Measurements from ENCODE around the gene TBC1D5. TPM values are rescaled to one million over a fixed set of nuclear protein-coding genes. Genes with fewer than 3 reads are reported as not detected.
A peak's percentile ranks its signal among the peaks of the same experiment; 100 is the strongest.
"Not testable (repeated sequence)": the region's sequence is repeated elsewhere in the genome, so short reads cannot be mapped to it uniquely, and the experiment has no call there.

The TBC1D5 gene
- 63.0 TPM for polyA plus RNA-seq

GRCh38 chr3:17742102-17742879 lies at the start of gene TBC1D5:
Gene TBC1D5 (minus strand): TSS chr3:17742631. CDS start chr3:17508570, 234,061 bp downstream.
- H3K9me3 Mint-ChIP-seq, result no peaks in the 10 kb centered on the region
- H3K36me3 Mint-ChIP-seq, result peaks cover 1% of the 10 kb centered on the region
- peak within 1 kb of the TSS; percentile 92 to 99 (median 96) for H3K4me3 Mint-ChIP-seq
- peaks cover 41 to 44% (median 44%) of the 10 kb centered on the region in 3 donors for H3K4me1 Mint-ChIP-seq
- H3K27me3 Mint-ChIP-seq, result no peaks in the 10 kb centered on the region
- H3K27ac Mint-ChIP-seq, result peak within 1 kb of the TSS; percentile 93 to 99 (median 97)

- H3K9me3 Mint-ChIP-seq, result peaks cover 4 to 18% (median 17%) of the 10 kb centered on the region in 3 donors
Measured at GRCh38 chr3:17783426-17783825, 41.0 kb upstream of the TBC1D5 start.

GRCh38 chr3:17782751-17783150 lies 40.3 kb upstream of the TBC1D5 start:
- H3K4me1 Mint-ChIP-seq, result peaks cover 17 to 22% (median 20%) of the 10 kb centered on the region in 3 donors
- no peaks in the 10 kb centered on the region for H3K27me3 Mint-ChIP-seq
- H3K9me3 Mint-ChIP-seq, result peaks cover 4 to 18% (median 11%) of the 10 kb centered on the region in 3 donors
- H3K27ac Mint-ChIP-seq, result peak overlapping the region in 2 of 3 donors; percentile 32 to 64
- peak overlapping the region in 1 of 4 donors; percentile 61 for H3K4me3 Mint-ChIP-seq
- peaks cover 2% of the 10 kb centered on the region for H3K36me3 Mint-ChIP-seq

More at GRCh38 chr3:17783426-17783825, 41.0 kb upstream of the TBC1D5 start:
- Mint-ChIP-seq H3K27ac (no peak overlapping the region), H3K4me1 (peaks cover 17 to 22% (median 20%) of the 10 kb centered on the region in 3 donors), H3K36me3 (peaks cover 2% of the 10 kb centered on the region), H3K27me3 (no peaks in the 10 kb centered on the region), H3K4me3 (peak overlapping the region in 2 of 4 donors; percentile 23 to 65)

GRCh38 chr3:17780369-17780768 lies 37.9 kb upstream of the TBC1D5 start:
- Mint-ChIP-seq H3K4me1 (peaks cover 17 to 24% (median 20%) of the 10 kb centered on the region in 3 donors), H3K4me3 (peak overlapping the region in 2 of 4 donors; percentile 61), H3K9me3 (peaks cover 0 to 17% (median 11%) of the 10 kb centered on the region in 3 donors)
- not testable (repeated sequence) for H3K27ac Mint-ChIP-seq, H3K27me3 Mint-ChIP-seq, H3K36me3 Mint-ChIP-seq

- Mint-ChIP-seq H3K4me1 (peaks cover 17 to 28% (median 20%) of the 10 kb centered on the region in 3 donors), H3K4me3 (peak overlapping the region in 3 of 4 donors; percentile 27 to 61 (median 61)), H3K27ac (peak overlapping the region in 1 of 3 donors; percentile 53), H3K9me3 (peaks cover 0 to 13% (median 11%) of the 10 kb centered on the region in 3 donors)
- H3K27me3 Mint-ChIP-seq, H3K36me3 Mint-ChIP-seq: not testable (repeated sequence)
Measured at GRCh38 chr3:17779304-17780250, 37.1 kb upstream of the TBC1D5 start.

- H3K9me3 Mint-ChIP-seq, H3K4me3 Mint-ChIP-seq, H3K27me3 Mint-ChIP-seq, H3K27ac Mint-ChIP-seq, H3K36me3 Mint-ChIP-seq: not testable (repeated sequence)
- H3K4me1 Mint-ChIP-seq, result peaks cover 10 to 26% (median 13%) of the 10 kb centered on the region in 3 donors
Measured at GRCh38 chr3:17777326-17777725, 34.9 kb upstream of the TBC1D5 start.

GRCh38 chr3:17775073-17775472 lies 32.6 kb upstream of the TBC1D5 start:
- Mint-ChIP-seq H3K27me3 (peaks cover 8% of the 10 kb centered on the region), H3K27ac (no peak overlapping the region), H3K9me3 (peaks cover 0 to 2% (median 0%) of the 10 kb centered on the region in 3 donors), H3K4me3 (peak overlapping the region in 1 of 4 donors; percentile 30), H3K4me1 (peaks cover 7 to 22% (median 9%) of the 10 kb centered on the region in 3 donors), H3K36me3 (no peaks in the 10 kb centered on the region)

- H3K27ac Mint-ChIP-seq, H3K36me3 Mint-ChIP-seq, H3K9me3 Mint-ChIP-seq, H3K27me3 Mint-ChIP-seq: not testable (repeated sequence)
- peak overlapping the region in 1 of 4 donors; percentile 30 for H3K4me3 Mint-ChIP-seq
- peaks cover 1 to 15% (median 3%) of the 10 kb centered on the region in 3 donors for H3K4me1 Mint-ChIP-seq
Measured at GRCh38 chr3:17774180-17774910, 31.9 kb upstream of the TBC1D5 start.

GRCh38 chr3:17772556-17772955 lies 30.1 kb upstream of the TBC1D5 start:
- Mint-ChIP-seq H3K9me3 (peaks cover 0 to 2% (median 0%) of the 10 kb centered on the region in 3 donors), H3K4me3 (no peak overlapping the region), H3K27me3 (peaks cover 8% of the 10 kb centered on the region), H3K36me3 (no peaks in the 10 kb centered on the region), H3K27ac (no peak overlapping the region), H3K4me1 (peaks cover 0 to 9% (median 3%) of the 10 kb centered on the region in 3 donors)

- Mint-ChIP-seq H3K27ac (no peak overlapping the region), H3K4me1 (peaks cover 5 to 10% (median 7%) of the 10 kb centered on the region in 3 donors), H3K9me3 (peaks cover 0 to 2% (median 0%) of the 10 kb centered on the region in 3 donors), H3K4me3 (no peak overlapping the region), H3K27me3 (peaks cover 8% of the 10 kb centered on the region), H3K36me3 (no peaks in the 10 kb centered on the region)
Measured at GRCh38 chr3:17771177-17772017, 29.0 kb upstream of the TBC1D5 start.

- H3K36me3 Mint-ChIP-seq, result no peaks in the 10 kb centered on the region
- H3K27me3 Mint-ChIP-seq, result peaks cover 8% of the 10 kb centered on the region
- H3K9me3 Mint-ChIP-seq, result peaks cover 0 to 2% (median 0%) of the 10 kb centered on the region in 3 donors
- no peak overlapping the region for H3K27ac Mint-ChIP-seq
- H3K4me3 Mint-ChIP-seq, result no peak overlapping the region
- peaks cover 11 to 18% (median 15%) of the 10 kb centered on the region in 3 donors for H3K4me1 Mint-ChIP-seq
Measured at GRCh38 chr3:17770682-17771081, 28.3 kb upstream of the TBC1D5 start.

- Mint-ChIP-seq H3K9me3 (no peaks in the 10 kb centered on the region), H3K36me3 (no peaks in the 10 kb centered on the region), H3K4me3 (peak overlapping the region in 2 of 4 donors; percentile 44 to 63), H3K27ac (peak overlapping the region in 2 of 3 donors; percentile 5 to 32), H3K4me1 (peaks cover 11 to 22% (median 18%) of the 10 kb centered on the region in 3 donors), H3K27me3 (no peaks in the 10 kb centered on the region)
Measured at GRCh38 chr3:17765819-17766472, 23.5 kb upstream of the TBC1D5 start.

- H3K9me3 Mint-ChIP-seq, result no peaks in the 10 kb centered on the region
- H3K27ac Mint-ChIP-seq, result no peak overlapping the region
- H3K4me3 Mint-ChIP-seq, result peak overlapping the region in 1 of 4 donors; percentile 17
- no peaks in the 10 kb centered on the region for H3K27me3 Mint-ChIP-seq
- no peaks in the 10 kb centered on the region for H3K36me3 Mint-ChIP-seq
- H3K4me1 Mint-ChIP-seq, result peaks cover 11 to 16% (median 15%) of the 10 kb centered on the region in 3 donors
Measured at GRCh38 chr3:17761563-17761962, 19.1 kb upstream of the TBC1D5 start.
